Upper lobe of right lung (tissue), 1 donor: Measurements from ENCODE around the gene TBL1Y. TPM values are rescaled to one million over a fixed set of nuclear protein-coding genes. Genes with fewer than 3 reads are reported as not detected.

Experiments
- ATAC-seq: fragments of 200-7000 bp; cut with Tn5 transposase; one replicate; pipeline ENCODE4 v1.9.1; 2020; ENCODE audit warnings: mild to moderate bottlenecking, moderate library complexity
- DNase-seq: peaks from one replicate; pipeline ENCODE4 v3.0.0-alpha.2; 2020
- H3K27ac ChIP-seq: fragments of 200-600 bp; one replicate; pipeline ENCODE4 v1.8.0; 2022
- H3K27me3 ChIP-seq: fragments of 200-600 bp; one replicate; pipeline ENCODE4 v1.8.0; 2022; ENCODE audit warnings: mild to moderate bottlenecking
- H3K36me3 ChIP-seq: fragments of 200-600 bp; one replicate; pipeline ENCODE4 v1.8.0; 2022
- H3K4me1 ChIP-seq: fragments of 200-600 bp; one replicate; pipeline ENCODE4 v1.8.0; 2022
- H3K4me3 ChIP-seq: fragments of 200-600 bp; one replicate; pipeline ENCODE4 v1.8.0; 2022; ENCODE audit warnings: mild to moderate bottlenecking
- H3K9me3 ChIP-seq: fragments of 200-600 bp; one replicate; pipeline ENCODE4 v1.8.0; 2022
- CTCF ChIP-seq: fragments of 200-600 bp; IDR thresholded peaks from one replicate; pipeline ENCODE4 v1.8.0; 2022; ENCODE audit warnings: antibody characterized with exemption
- intact Hi-C: fragments of 100-400 bp; cut with DNase I; formaldehyde crosslinking; loops from one replicate; pipeline ENCODE4 v1.11.0; 2022
- total RNA-seq: library from RNA; stranded (reverse); fragmentation: NEBNext Ultra II Directional; extraction: Animal tissue kit (Norgen Biotek cat#: 25700); gene quantifications from one replicate; pipeline ENCODE4 v1.2.1, GENCODE V29; 2021
- donor health status: DM: no; HTN: yes; CAD: no; lungs with severe emphysema.

The TBL1Y gene
- total RNA-seq, 1 donor from 2014 or later = 2.1 TPM

- Histone ChIP-seq H3K27me3 (no peaks in the 10 kb centered on the region), H3K4me1 (no peaks in the 10 kb centered on the region), H3K27ac (no peak overlapping the region), H3K9me3 (no peaks in the 10 kb centered on the region), H3K4me3 (no peak overlapping the region), H3K36me3 (no peaks in the 10 kb centered on the region)
- intact Hi-C loops = no loop called here
- DNase-seq = no peak
- TF ChIP-seq CTCF = no peak
- ATAC-seq = peak; percentile 43
These were observed 85.5 kb downstream of the TBL1Y start for GRCh38 chrY:6995987-6996386.

GRCh38 chrY:6997503-6998066, 87.1 kb downstream of the TBL1Y start:
- no peak overlapping the region for H3K27ac ChIP-seq
- H3K36me3 ChIP-seq = no peaks in the 10 kb centered on the region
- no peak for DNase-seq

GRCh38 chrY:6999905-7000304, 89.4 kb downstream of the TBL1Y start:
- no peaks in the 10 kb centered on the region for H3K27me3 ChIP-seq
- H3K4me3 ChIP-seq = no peak overlapping the region
- ATAC-seq (no peak), DNase-seq (no peak)
- no peaks in the 10 kb centered on the region for H3K9me3 ChIP-seq
- H3K27ac ChIP-seq = no peak overlapping the region
- intact Hi-C loops = no loop called here
- H3K36me3 ChIP-seq = no peaks in the 10 kb centered on the region
- TF ChIP-seq CTCF = no peak
- no peaks in the 10 kb centered on the region for H3K4me1 ChIP-seq

More at GRCh38 chrY:6997503-6998066, 87.1 kb downstream of the TBL1Y start:
- TF ChIP-seq CTCF = no peak
- Histone ChIP-seq H3K9me3 (no peaks in the 10 kb centered on the region), H3K4me3 (no peak overlapping the region), H3K27me3 (no peaks in the 10 kb centered on the region), H3K4me1 (no peaks in the 10 kb centered on the region)
- ATAC-seq = no peak
- intact Hi-C loops = no loop called here

- no peaks in the 10 kb centered on the region for H3K36me3 ChIP-seq
- intact Hi-C loops = no loop called here
- H3K9me3 ChIP-seq = no peaks in the 10 kb centered on the region
- H3K4me1 ChIP-seq = no peaks in the 10 kb centered on the region
- no peaks in the 10 kb centered on the region for H3K27me3 ChIP-seq
- DNase-seq (no peak), ATAC-seq (no peak)
- H3K27ac ChIP-seq = no peak overlapping the region
- H3K4me3 ChIP-seq = no peak overlapping the region
- TF ChIP-seq CTCF = no peak
These were observed 92.1 kb downstream of the TBL1Y start for GRCh38 chrY:7002581-7002980.

- intact Hi-C loops = no loop called here
- no peak overlapping the region for H3K4me3 ChIP-seq
These were observed 97.4 kb downstream of the TBL1Y start for GRCh38 chrY:7007911-7008310.

More at GRCh38 chrY:7007911-7008310, 97.4 kb downstream of the TBL1Y start:
- no peaks in the 10 kb centered on the region for H3K4me1 ChIP-seq
- no peak overlapping the region for H3K27ac ChIP-seq
- TF ChIP-seq CTCF = no peak
- no peak for DNase-seq
- H3K27me3 ChIP-seq = no peaks in the 10 kb centered on the region
- ATAC-seq = no peak
- H3K9me3 ChIP-seq = no peaks in the 10 kb centered on the region
- no peaks in the 10 kb centered on the region for H3K36me3 ChIP-seq
